Epithelial cell of esophagus (primary cell): ENCODE results near the gene CATSPER3.

Experiments
- DNase-seq: peaks from one replicate; pipeline ENCODE4 v3.0.0; 2010; ENCODE audit warnings: low read depth
- H3K4me3 ChIP-seq: 2 replicates; pipeline ENCODE4 v1.5.1; 2011; ENCODE audit warnings: mild to moderate bottlenecking, low read length, control low read depth
- TF ChIP-seq, protein P1 (sequence below): IDR thresholded peaks from 2 replicates; pipeline ENCODE4 v1.5.1; 2011; ENCODE audit warnings: low read depth, mild to moderate bottlenecking, low read length, control low read depth, inconsistent platforms; ENCODE audit not compliant: insufficient read depth; ENCODE audit errors: missing control alignments

Gene CATSPER3

DNA sequence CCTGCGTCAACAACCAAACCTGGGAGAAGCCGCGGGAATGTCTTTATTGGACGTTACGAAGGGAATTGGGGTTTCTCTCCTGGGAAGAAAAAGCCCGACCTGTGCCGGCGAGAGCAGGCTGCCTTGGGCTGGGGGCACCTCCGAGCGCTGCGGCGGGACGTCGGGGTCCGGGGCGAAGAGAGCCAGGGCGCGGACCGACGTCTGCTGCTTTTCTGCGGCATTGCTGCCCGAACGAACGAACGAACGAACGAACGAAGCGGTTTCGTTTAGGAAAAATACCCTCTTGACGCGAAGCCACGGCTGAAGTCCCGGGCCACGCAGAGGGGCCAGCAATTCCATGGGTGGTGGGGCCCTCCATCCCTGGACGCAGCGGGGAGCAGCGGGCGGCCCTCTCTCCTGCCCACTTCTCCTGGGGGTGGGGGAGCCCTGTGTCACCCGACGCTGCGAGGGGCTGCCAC, 71.1 kb downstream of the CATSPER3 start:
- no peak for DNase-seq
- TF ChIP-seq, protein P1, sequence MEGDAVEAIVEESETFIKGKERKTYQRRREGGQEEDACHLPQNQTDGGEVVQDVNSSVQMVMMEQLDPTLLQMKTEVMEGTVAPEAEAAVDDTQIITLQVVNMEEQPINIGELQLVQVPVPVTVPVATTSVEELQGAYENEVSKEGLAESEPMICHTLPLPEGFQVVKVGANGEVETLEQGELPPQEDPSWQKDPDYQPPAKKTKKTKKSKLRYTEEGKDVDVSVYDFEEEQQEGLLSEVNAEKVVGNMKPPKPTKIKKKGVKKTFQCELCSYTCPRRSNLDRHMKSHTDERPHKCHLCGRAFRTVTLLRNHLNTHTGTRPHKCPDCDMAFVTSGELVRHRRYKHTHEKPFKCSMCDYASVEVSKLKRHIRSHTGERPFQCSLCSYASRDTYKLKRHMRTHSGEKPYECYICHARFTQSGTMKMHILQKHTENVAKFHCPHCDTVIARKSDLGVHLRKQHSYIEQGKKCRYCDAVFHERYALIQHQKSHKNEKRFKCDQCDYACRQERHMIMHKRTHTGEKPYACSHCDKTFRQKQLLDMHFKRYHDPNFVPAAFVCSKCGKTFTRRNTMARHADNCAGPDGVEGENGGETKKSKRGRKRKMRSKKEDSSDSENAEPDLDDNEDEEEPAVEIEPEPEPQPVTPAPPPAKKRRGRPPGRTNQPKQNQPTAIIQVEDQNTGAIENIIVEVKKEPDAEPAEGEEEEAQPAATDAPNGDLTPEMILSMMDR = no peak
- H3K4me3 ChIP-seq = peak overlapping the region; percentile 39

DNA sequence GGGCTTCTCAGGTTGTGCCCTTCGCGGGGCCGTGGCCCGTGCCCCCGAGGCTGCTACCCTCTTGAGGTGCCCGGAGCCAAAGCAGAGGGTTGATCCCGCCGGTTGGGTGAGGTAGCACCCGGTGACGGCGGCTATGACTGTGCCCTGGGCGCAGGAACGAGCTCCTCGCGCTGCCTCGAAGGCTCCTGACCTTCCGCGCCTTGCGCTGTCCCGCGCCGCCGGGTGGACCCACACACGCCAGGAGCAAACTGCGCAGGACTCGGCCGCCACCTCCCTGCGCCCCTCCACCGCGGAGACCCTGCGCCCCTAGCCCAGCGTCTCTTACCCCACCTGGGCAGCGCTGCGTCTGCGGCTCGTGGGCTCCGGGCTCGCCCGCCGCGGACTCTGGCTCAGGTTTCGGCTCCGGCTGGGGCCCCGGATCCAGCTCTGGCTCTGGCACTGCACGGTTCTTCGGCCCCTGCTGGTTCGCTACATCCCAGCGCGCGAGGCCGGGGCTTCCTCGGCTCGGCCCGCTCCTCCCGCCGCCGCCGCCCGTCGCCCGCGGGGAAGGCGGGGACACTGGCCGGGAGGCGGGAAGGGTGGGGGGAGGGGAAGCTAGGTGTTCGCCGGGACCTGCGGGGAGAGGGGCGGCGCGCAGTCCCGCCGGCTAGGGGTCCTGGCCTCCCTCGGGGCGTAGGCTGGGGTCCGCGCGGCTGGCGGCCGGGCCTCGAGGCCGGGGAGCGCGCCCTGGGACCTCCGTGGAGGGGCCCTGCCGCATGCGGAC, 71.7 kb downstream of the CATSPER3 start:
- peak; percentile 53 for DNase-seq
- TF ChIP-seq, protein P1 = no peak
- peak overlapping the region; percentile 39 for H3K4me3 ChIP-seq

DNA sequence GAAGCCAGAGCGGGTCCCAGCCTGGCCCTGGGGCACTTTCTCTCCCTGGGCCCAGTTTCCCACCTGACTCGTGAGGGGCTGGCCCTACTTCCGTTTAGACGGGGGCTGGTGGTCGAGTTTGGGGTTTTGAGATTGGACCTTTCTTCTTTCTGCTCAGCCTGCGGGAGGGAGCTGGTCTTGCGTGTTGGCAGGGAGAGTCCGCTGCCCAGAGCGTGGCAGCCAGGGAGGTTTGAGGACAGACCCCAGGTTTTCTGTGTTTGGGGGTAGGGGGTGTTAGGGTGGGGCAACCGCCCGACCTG, 72.3 kb downstream of the CATSPER3 start:
- TF ChIP-seq, protein P1 = no peak
- H3K4me3 ChIP-seq = no peak overlapping the region
- DNase-seq = no peak

DNA sequence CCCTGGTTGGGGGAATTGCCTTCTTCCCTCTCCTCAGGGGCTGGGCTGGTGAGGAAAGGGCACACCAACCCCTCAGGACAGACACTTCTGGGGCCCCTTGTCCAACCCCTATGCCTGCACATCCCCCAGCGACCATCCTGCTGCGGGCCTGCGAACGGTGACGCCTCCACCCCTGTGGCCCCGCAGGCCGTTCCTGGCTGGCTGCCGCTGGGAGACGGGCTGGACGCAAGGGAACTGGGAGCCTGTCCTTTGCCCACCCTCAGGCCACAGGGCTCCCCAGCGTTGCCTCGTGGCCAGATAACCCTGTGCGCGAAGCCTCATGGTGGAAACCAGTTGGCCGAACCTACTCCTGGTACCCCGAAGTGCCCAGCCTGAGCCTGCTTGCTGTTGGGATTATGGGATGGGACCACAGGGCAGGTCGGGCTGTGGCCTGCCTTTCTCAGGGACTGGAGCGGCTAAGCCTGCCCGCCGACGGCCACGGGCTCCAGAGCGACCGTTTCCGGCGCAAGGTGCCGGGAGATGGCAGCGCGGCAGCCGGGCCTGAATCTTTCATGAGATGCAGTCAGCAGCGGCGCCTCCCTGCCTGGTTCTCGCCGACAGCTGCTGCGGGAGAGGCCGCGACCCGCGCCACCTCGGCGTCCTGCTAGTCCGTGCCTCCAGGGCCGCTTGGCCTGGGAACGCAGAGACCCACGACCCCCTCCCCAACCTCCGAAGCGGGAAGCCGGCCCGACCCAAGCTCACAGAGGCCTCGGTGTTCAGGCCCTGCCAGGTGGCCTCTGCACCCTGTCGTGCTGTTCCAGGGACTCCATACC, 72.8 kb downstream of the CATSPER3 start:
- no peak for DNase-seq
- TF ChIP-seq, protein P1 = no peak
- no peak overlapping the region for H3K4me3 ChIP-seq

DNA sequence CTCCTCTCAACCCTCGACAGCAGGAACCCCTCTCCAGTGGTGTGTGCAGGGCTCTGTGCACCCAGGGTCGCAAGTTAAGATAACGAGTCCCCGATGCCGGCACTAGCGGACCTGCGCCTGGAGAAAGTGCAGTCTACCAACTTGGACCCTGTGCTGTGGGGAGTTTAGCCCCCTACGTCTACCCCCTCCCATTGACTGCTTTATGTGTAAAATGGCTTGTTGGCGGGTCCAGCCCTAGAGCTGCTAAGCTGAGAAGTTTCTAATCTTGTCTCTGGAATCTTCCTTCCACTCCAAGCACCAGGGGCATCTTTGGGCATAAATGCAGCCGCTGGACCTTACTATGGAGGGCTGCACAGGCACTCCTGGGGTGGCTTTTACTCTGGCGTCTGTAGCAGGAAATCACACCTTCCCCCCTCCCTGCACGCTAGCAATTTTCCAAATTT, 73.5 kb downstream of the CATSPER3 start:
- no peak for DNase-seq
- no peak overlapping the region for H3K4me3 ChIP-seq
- TF ChIP-seq, protein P1 = no peak

DNA sequence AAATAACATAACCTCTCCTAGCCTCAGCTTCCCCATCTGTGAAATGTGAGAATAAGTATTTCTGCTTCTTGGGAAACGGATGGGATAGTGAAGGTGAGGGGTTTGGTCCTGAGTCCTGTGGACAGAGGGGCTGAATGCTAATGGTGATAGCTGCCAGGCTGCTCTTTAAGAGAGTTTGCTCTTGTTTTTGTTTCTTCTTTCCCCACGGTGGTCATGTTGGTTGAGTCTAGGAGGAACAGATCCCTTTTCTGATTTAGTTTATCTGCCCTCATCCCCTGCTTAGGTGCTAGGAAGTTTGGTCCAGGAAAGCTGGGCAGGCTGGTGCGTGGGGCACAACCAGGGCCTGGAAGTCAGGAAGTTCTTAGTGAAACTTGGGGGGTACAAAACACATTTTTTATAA, 74.0 kb downstream of the CATSPER3 start:
- H3K4me3 ChIP-seq = no peak overlapping the region
- TF ChIP-seq, protein P1 = no peak
- DNase-seq = no peak
